HAP-1 (cell line): Measurements from ENCODE around the gene RPUSD1.

Source experiments
- DNase-seq, 2 experiments: peaks; one replicate each; pipeline ENCODE4 v3.0.0-alpha.2; 2016 to 2020; ENCODE audit warnings: low spot score in 2 of 2
- H3K27me3 ChIP-seq: fragments of 250-450 bp; sonication (Bioruptor Pico); 2 replicates; pipeline ENCODE4 v1.5.1; 2020; ENCODE audit warnings: low read depth, mild to moderate bottlenecking, moderate library complexity
- H3K36me3 ChIP-seq: fragments of 250-450 bp; sonication (Bioruptor Pico); replicated peaks from 2 replicates; pipeline ENCODE4 v1.5.1; 2020; ENCODE audit warnings: mild to moderate bottlenecking
- H3K4me1 ChIP-seq: fragments of 250-450 bp; sonication (Bioruptor Pico); 2 replicates; pipeline ENCODE4 v1.5.1; 2020; ENCODE audit warnings: mild to moderate bottlenecking
- H3K4me3 ChIP-seq: fragments of 250-450 bp; sonication (Bioruptor Pico); 2 replicates; pipeline ENCODE4 v1.5.1; 2020; ENCODE audit warnings: mild to moderate bottlenecking, moderate library complexity
- H3K9me3 ChIP-seq: fragments of 250-450 bp; sonication (Bioruptor Pico); 2 replicates; pipeline ENCODE4 v1.5.1; 2020; ENCODE audit warnings: mild to moderate bottlenecking, moderate library complexity
- in situ Hi-C: fragments of 300-500 bp; cut with MboI; formaldehyde crosslinking; loops from 3 replicates; pipeline ENCODE4 v1.14.3; 2020; ENCODE audit warnings: low sequenced_read_pairs, inconsistent platforms, mixed read lengths

The RPUSD1 gene

DNA sequence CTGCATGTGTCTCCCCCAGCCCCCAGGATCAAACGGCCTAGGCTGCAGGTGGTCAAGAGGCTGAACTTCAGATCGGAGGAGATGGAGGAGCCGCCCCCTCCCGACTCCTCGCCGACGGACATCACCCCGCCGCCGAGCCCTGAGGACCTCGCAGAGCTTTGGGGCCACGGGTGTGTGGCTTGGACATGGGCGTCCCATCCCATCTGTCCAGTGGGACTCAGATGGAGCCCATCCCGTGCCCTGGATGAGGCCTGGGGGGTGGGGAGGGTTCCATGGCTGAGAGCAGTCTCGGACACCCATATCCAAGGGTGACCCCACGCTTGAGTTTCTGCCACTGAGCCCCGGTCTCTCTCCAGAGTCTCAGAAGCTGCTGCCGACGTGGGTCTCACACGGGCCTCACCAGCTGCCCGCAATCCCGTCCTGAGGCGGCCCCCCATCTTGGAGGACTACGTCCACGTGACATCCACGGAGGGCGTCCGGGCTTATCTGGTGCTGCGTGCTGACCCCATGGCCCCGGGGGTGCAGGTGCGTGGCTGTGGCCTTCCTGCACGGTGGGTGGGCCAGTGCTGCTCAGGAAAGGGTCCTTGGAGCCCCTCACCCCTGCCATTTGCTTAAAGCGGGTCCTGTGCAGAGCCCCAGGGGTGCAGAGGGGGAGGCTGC, 1.1 kb upstream of the RPUSD1 start:
- Histone ChIP-seq H3K4me1 (no peaks in the 10 kb centered on the region), H3K9me3 (no peaks in the 10 kb centered on the region), H3K4me3 (peak overlapping the region; percentile 95), H3K36me3 (peaks cover 81% of the 10 kb centered on the region), H3K27me3 (no peaks in the 10 kb centered on the region)
- in situ Hi-C loops = loop anchor here (5.0 kb wide), 1 partner anchor 57 kb away; no protein-coding TSS in a partner anchor
- no peak for DNase-seq

DNA sequence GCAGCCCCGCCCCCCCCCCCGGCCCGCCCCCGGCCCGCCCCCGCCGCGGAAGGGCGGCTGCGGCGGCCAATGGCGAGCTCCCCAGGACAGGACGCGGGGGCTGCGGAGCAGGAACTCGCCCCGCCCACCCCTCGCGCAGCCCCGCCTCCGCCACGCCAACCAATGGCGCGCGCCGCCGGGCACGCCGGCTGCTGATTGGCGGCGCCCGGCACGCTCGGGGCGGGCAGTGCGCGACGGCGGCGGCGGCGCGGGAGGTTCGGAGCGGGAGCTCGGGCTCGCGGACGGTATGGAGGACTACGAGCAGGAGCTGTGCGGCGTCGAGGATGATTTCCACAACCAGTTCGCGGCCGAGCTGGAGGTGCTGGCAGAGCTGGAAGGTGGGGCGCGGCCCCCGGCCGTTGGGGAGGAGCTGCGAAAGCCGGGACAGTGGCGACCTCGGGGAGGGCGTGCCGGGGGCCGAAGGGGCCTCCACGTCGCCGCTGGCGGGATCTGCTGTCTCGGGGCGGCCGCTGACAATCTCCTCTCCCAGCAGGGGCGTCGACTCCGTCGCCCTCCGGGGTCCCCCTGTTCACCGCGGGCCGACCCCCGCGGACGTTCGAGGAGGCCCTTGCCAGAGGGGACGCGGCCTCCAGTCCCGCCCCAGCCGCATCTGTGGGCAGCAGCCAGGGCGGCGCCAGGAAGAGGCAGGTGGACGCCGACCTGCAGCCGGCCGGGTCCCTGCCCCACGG, 382 bp upstream of the RPUSD1 start, which contains the start of gene CHTF18:
TSS of gene CHTF18 (plus strand) at position 222 of the 728 bp plus-strand sequence. CDS start at position 287, 65 bp downstream.
- Histone ChIP-seq H3K27me3 (no peaks in the 10 kb centered on the region), H3K9me3 (no peaks in the 10 kb centered on the region), H3K4me1 (no peaks in the 10 kb centered on the region), H3K4me3 (peak within 1 kb of the TSS; percentile 95), H3K36me3 (peaks cover 76% of the 10 kb centered on the region)
- in situ Hi-C loops = loop anchor here (5.0 kb wide), 1 partner anchor 56 kb away; no protein-coding TSS in a partner anchor
- DNase-seq = peak; percentile 80 to 94

DNA sequence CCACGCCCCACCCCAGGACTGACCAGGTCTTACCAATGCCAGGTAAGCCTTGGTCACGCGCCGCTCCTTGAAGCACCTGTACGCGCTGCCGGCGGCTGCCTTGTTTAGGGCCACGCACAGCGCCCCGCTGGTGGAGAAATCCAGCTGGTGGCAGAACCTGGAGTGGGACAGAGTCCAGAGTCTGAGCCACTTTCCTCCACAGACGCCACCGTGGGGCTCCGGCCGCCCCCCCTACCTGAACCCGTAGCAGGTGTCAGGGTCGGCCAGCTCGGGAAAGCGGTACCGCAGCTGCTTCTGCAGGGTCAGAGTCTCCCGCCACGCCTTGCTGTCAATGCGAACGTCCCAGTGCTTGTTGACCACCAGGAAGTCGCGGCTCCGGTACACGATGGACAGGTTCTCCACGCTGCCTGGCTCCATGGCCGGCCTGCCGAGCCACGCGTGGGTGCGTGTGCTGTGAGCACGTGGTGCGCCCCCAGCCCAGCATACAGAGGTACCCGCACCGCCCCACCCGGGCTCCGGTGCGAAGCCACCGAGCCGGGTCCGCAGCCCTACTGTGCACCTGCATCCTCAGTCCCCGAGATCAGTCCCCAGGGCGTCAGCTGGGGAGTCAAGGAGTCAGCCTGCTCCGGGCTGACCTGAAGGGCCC, 737 bp downstream of the RPUSD1 start:
- Histone ChIP-seq H3K4me3 (peak overlapping the region; percentile 86), H3K27me3 (peaks cover 8% of the 10 kb centered on the region), H3K36me3 (peaks cover 64% of the 10 kb centered on the region), H3K9me3 (no peaks in the 10 kb centered on the region), H3K4me1 (no peaks in the 10 kb centered on the region)
- in situ Hi-C loops = loop anchor here (5.0 kb wide), 1 partner anchor 55 kb away; no protein-coding TSS in a partner anchor
- peak in 1 of 2 experiments; percentile 29 for DNase-seq

DNA sequence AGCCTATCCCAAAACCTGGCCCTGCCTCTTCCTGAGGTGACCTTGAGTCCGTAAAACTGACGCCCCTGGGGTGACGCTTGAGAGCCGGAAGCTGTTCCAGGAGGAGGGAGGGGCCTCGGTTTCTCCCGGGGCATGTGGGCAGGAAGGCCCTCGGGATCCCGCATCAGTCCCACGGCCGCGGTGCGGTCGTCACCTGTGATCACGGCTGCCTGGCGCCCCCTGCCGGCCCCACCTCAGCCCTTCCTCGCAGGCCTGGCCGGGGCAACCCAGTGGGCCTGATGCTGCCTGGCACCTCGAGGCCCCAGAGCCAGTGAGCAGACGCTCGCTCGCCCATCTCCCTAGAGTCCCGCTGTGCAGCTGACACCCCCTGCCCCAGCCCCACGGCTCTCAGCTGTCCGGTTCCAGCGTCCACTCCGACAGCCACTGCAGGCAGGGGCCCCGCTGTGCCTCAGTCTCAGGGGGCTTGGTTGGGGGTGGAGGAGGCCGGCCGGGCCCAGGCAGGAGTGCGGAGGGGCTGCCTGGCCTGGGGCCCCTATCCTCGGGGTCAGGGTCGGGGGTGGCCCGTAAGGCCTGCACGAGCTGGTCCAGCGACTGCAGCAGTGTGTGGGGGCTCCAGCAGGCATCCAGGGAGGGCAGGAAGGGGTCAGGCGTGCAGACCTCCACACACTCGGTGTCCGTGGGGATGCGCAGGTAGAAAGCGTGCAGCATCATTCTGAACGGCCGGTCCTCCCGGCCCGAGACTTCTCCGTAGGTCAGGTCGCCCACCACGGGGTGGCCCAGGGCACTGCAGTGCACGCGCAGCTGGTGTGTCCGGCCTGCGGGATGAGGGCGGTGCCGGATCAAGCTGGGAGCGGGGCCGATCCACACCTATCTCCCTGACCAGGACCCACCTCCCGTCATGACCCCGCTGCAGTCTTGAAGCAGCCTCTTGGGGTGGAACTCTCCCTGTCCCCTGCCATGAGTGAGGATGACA, 2.3 kb downstream of the RPUSD1 start:
- peaks cover 20% of the 10 kb centered on the region for H3K27me3 ChIP-seq
- H3K4me3 ChIP-seq = no peak overlapping the region
- H3K9me3 ChIP-seq = no peaks in the 10 kb centered on the region
- in situ Hi-C loops = loop anchor here (5.0 kb wide), 1 partner anchor 54 kb away; no protein-coding TSS in a partner anchor
- no peaks in the 10 kb centered on the region for H3K4me1 ChIP-seq
- H3K36me3 ChIP-seq = peaks cover 48% of the 10 kb centered on the region
- DNase-seq = peak; percentile 26 to 91

DNA sequence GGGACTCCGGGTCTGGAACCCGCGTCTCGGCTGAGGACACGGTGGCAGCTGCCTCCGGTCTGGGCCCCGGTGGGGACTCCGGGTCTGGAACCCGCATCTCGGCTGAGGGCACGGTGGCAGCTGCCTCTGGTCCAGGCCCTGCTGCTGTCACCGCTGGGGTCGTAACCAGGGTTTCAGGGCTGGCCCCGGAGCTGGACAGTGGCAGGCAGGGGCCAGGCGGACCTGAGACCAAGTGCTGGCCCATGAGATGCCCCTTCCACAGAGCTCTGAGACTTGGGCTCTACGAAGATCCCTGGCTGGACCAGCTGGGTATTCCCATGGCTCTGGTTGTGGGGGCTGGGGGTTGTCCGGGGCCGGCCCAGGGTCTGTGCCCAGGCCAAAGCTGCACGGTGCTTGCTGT, 3.8 kb downstream of the RPUSD1 start:
- H3K4me3 ChIP-seq = no peak overlapping the region
- H3K9me3 ChIP-seq = no peaks in the 10 kb centered on the region
- H3K27me3 ChIP-seq = peaks cover 20% of the 10 kb centered on the region
- peaks cover 34% of the 10 kb centered on the region for H3K36me3 ChIP-seq
- no peaks in the 10 kb centered on the region for H3K4me1 ChIP-seq
- DNase-seq = no peak
- in situ Hi-C loops = no loop called here

DNA sequence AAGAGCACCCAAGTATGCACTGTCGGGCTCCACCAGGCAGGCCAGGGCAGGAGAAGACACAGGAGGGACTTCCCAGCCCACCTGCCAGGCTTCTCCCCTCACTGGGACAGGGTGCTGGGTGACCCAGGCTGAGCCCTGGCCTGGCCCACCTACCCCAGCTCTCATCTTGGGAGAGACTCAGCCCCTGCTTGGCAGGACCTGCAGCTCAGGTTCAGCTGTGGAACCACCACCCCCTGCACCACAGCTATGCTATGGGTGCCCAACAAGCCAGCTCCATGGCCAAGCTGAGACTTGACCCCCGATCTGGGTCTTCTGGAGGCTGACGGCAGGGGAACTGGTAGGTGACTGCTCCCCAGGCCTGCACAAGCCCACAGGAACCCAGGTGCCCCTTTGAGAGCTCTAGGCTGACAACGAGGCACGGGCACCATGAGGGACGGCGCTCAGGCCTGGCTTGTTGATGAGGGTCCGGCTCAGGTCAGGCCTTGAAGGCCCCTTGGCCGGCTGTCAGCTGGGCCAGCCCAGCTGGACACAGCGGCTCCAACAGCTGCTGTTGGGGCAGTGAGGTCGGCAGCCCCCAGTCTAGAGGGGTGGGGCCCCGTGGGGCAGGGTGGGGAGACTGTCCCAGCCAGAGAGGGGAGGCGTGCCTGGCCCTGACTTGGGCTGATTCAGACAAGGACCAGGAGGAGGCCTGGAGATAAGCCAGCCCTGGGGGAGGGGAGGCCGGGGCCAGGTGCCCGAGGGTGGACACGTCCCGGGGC, 4.6 kb downstream of the RPUSD1 start:
- Histone ChIP-seq H3K4me3 (no peak overlapping the region), H3K9me3 (no peaks in the 10 kb centered on the region), H3K27me3 (peaks cover 20% of the 10 kb centered on the region), H3K4me1 (no peaks in the 10 kb centered on the region), H3K36me3 (peaks cover 28% of the 10 kb centered on the region)
- DNase-seq = no peak
- in situ Hi-C loops = no loop called here

DNA sequence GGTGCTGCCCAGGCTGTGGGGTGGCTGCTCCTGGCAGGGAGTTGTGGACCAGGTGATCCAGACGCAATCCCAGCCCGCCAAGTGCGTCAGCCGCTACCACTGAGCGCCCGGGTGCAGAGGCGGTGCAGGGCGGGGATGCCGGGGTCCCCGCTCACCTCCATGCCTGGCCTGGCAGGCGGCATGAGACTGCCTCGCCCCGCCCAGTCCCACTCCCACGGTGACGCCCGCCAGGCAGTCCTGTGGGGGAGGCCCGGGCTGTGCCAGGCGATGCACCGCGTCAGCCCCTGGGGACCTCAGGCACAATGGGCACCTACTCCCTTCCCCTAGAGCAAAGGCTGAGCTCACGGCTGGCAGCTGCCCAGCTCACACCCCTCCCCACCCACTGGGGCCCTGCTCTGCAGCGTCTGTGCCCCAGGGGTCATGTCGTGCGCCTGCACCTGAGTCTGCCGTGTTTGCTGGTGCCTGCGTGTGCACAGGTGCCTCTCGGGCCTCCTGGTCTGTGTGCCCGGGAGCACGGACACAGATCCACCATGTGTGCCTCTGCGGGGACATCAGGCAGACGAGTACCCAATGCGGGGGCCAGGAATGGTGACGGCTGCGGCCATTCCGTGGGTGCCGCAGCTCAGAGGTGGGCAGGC, 5.3 kb downstream of the RPUSD1 start:
- Histone ChIP-seq H3K27me3 (peaks cover 20% of the 10 kb centered on the region), H3K36me3 (peaks cover 26% of the 10 kb centered on the region), H3K4me1 (no peaks in the 10 kb centered on the region), H3K9me3 (no peaks in the 10 kb centered on the region), H3K4me3 (no peak overlapping the region)
- in situ Hi-C loops = no loop called here
- DNase-seq = no peak

DNA sequence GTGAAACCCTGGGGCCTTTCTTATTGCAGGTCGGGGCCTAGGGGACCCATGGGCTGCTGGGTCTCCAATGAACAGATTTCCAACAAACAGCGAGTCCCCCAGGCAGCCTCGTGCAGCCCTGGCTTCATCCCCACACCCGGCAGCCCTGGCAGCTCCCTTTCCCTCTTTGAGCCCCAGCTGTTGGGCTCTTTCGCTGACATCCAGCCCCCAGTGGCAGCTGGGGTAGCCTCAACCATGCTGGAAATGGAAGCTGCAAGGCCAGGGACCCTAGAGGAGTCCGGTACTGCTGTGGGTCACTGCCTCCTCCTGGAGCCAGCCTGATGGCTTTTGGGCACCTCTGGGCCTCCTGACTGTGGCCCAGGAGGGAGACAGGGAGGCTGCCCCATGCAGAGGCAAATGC, 5.9 kb downstream of the RPUSD1 start:
- DNase-seq = no peak
- H3K9me3 ChIP-seq = no peaks in the 10 kb centered on the region
- no peak overlapping the region for H3K4me3 ChIP-seq
- peaks cover 20% of the 10 kb centered on the region for H3K27me3 ChIP-seq
- H3K4me1 ChIP-seq = no peaks in the 10 kb centered on the region
- peaks cover 24% of the 10 kb centered on the region for H3K36me3 ChIP-seq
- in situ Hi-C loops = no loop called here

DNA sequence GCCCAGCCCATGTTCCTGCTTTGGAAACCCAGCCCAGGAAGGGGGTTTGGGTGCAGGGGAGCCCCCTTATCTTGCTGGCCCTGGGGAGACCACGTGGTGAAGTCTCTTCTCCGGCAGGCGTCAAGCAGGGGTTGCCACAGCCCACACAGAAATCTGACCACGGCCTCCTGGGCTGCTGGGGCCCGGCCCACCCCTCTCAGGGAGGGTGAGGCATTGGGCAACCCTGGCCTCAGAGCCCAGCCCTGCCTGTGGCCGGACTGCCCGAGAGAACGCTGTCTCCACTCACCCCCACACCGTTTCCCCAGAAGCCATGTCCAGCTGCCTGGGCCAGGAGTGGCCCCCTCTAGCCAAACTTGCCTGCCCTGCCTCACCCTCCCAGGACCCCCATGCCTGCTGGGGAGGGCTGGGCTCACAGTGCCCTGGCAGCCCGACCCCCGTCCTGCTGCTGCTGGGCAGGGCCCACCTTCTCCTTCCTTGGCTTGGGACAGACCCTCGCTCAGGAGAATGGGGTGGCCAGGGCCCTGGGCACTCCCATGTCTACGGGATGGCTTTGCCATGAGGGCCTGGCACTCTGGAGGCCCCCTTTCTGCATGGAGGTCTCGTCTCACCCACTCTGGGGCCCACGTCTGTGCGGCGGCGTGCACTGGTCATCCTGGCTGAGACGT, 6.7 kb downstream of the RPUSD1 start:
- peaks cover 20% of the 10 kb centered on the region for H3K27me3 ChIP-seq
- peaks cover 18% of the 10 kb centered on the region for H3K36me3 ChIP-seq
- in situ Hi-C loops = no loop called here
- no peaks in the 10 kb centered on the region for H3K4me1 ChIP-seq
- H3K4me3 ChIP-seq = no peak overlapping the region
- no peaks in the 10 kb centered on the region for H3K9me3 ChIP-seq
- no peak for DNase-seq

DNA sequence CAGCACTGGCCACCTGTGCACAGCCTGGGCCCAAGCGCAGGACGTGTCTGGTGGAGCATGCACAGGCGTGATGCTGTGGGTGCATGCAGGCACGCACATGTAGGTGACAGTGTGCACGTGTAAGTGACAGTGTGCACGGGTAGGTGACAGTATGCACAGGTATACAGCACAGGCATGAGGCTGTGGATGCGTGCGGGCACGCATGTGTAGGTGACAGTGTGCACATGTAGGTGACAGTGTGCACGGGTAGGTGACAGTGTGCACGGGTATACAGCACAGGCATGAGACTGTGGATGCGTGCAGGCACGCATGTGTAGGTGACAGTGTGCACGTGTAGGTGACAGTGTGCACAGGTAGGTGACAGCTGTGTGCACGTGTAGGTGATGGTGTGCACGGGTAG, 7.9 kb downstream of the RPUSD1 start:
- peaks cover 6% of the 10 kb centered on the region for H3K36me3 ChIP-seq
- no peak overlapping the region for H3K4me3 ChIP-seq
- DNase-seq = no peak
- no peaks in the 10 kb centered on the region for H3K4me1 ChIP-seq
- in situ Hi-C loops = no loop called here
- no peaks in the 10 kb centered on the region for H3K9me3 ChIP-seq
- H3K27me3 ChIP-seq = peaks cover 20% of the 10 kb centered on the region

DNA sequence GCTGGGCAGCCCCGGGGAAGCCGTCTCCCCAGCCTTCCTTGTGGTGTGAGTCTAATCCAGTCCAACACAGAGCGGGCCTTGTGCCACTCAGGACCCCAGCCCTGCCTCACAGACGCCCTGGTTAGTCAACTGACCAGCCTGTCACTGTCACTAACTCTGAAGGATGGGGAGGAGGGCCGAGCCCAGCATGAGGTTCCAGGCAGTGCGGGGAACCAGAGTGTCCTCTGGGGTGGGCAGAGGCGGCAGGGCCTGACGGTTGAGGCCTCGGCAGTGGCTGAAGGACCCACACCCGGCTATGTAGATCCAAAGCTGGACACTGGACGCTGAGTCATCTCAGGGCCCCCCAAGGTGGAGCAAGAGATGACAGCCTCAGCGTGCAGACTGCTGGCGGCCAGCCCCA, 8.6 kb downstream of the RPUSD1 start:
- Histone ChIP-seq H3K9me3 (no peaks in the 10 kb centered on the region), H3K4me1 (no peaks in the 10 kb centered on the region), H3K4me3 (no peak overlapping the region), H3K36me3 (no peaks in the 10 kb centered on the region), H3K27me3 (peaks cover 20% of the 10 kb centered on the region)
- DNase-seq = no peak
- in situ Hi-C loops = no loop called here
